Measurements from ENCODE around the gene TBPL1.

- TF ChIP-seq CTCF (IDR thresholded peaks at IDR 0.05) (no peak), POLR2A (IDR thresholded peaks at IDR 0.05) (no peak)
These were observed 52.8 kb downstream of the TBPL1 start for GRCh38 chr6:134005800-134006199.

Data from adrenal gland (tissue), 5 donors.